Kidney epithelial cell (primary cell): Measurements from ENCODE around the gene TMEM100. TPM values are rescaled to one million over a fixed set of nuclear protein-coding genes. Genes with fewer than 3 reads are reported as not detected.

ENCODE experiments used
- DNase-seq: peaks from one replicate; pipeline ENCODE4 v3.0.0-alpha.2; 2010; ENCODE audit warnings: low read depth
- H3K27me3 ChIP-seq: 2 replicates; pipeline ENCODE4 v1.6.0; 2011; ENCODE audit warnings: low read length; ENCODE audit not compliant: control insufficient read depth, insufficient read depth
- H3K36me3 ChIP-seq: 2 replicates; pipeline ENCODE4 v1.5.1; 2011; ENCODE audit warnings: low read length; ENCODE audit not compliant: control insufficient read depth, insufficient read depth
- H3K4me3 ChIP-seq: 2 replicates; pipeline ENCODE4 v1.5.1; 2011; ENCODE audit warnings: low read depth, mild to moderate bottlenecking, control low read depth, low read length
- CTCF ChIP-seq: IDR thresholded peaks from 2 replicates; pipeline ENCODE4 v1.5.1; 2011; ENCODE audit warnings: mild to moderate bottlenecking, moderate library complexity, low read length, control low read depth, inconsistent platforms; ENCODE audit not compliant: insufficient read depth, poor library complexity, severe bottlenecking
- total RNA-seq: library from RNA; depleted of rRNA; stranded (reverse); fragments of >200 nt; gene quantifications from 2 replicates; pipeline ENCODE4 v1.2.3, GENCODE V29; 2015

The TMEM100 gene
- total RNA-seq, 1 donor from 2014 or later: not detected

GRCh38 chr17:55699181-55699860 is 23.3 kb downstream of the TMEM100 start:
- H3K36me3 ChIP-seq: no peaks in the 10 kb centered on the region
- no peak for TF ChIP-seq CTCF
- no peaks in the 10 kb centered on the region for H3K27me3 ChIP-seq
- H3K4me3 ChIP-seq: no peak overlapping the region
- no peak for DNase-seq

- Histone ChIP-seq H3K4me3 (no peak overlapping the region), H3K36me3 (no peaks in the 10 kb centered on the region), H3K27me3 (no peaks in the 10 kb centered on the region)
- no peak for DNase-seq
- TF ChIP-seq CTCF: no peak
Measured at GRCh38 chr17:55694286-55694910, 28.3 kb downstream of the TMEM100 start.

GRCh38 chr17:55693254-55694216 is 29.1 kb downstream of the TMEM100 start:
- no peak for TF ChIP-seq CTCF
- H3K4me3 ChIP-seq: no peak overlapping the region
- no peaks in the 10 kb centered on the region for H3K27me3 ChIP-seq
- no peaks in the 10 kb centered on the region for H3K36me3 ChIP-seq
- no peak for DNase-seq

GRCh38 chr17:55692276-55692675 is 30.4 kb downstream of the TMEM100 start:
- Histone ChIP-seq H3K27me3 (no peaks in the 10 kb centered on the region), H3K4me3 (no peak overlapping the region), H3K36me3 (no peaks in the 10 kb centered on the region)
- no peak for TF ChIP-seq CTCF
- no peak for DNase-seq

- no peak for TF ChIP-seq CTCF
- no peaks in the 10 kb centered on the region for H3K27me3 ChIP-seq
- DNase-seq: no peak
- no peak overlapping the region for H3K4me3 ChIP-seq
- no peaks in the 10 kb centered on the region for H3K36me3 ChIP-seq
Measured at GRCh38 chr17:55691666-55692065, 31.0 kb downstream of the TMEM100 start.
